ENCODE results near the gene HAT1. TPM values are rescaled to one million over a fixed set of nuclear protein-coding genes. Genes with fewer than 3 reads are reported as not detected.
"Not testable (repeated sequence)": the region's sequence is repeated elsewhere in the genome, so short reads cannot be mapped to it uniquely, and the experiment has no call there.

The HAT1 gene
- total RNA-seq, 1 donor from 2014 or later, result 30.0 TPM

- no peak overlapping the region for H3K27ac ChIP-seq
- TF ChIP-seq POLR2A (IDR thresholded peaks at IDR 0.05) (no peak), POLR2AphosphoS5 (IDR thresholded peaks at IDR 0.05; ENCODE audit: insufficient read depth in 1 of 2, low read depth in 1 of 2) (no peak), CTCF (IDR thresholded peaks at IDR 0.05) (no peak)
- H3K36me3 ChIP-seq, result peaks cover 0 to 4% of the 10 kb centered on the region in 2 donors
- H3K9me3 ChIP-seq, result no peaks in the 10 kb centered on the region
- H3K4me3 ChIP-seq, result no peak overlapping the region
- peaks cover 12% of the 10 kb centered on the region for H3K4me1 ChIP-seq
- H3K27me3 ChIP-seq, result no peaks in the 10 kb centered on the region
- intact Hi-C loops (cut with DNase I), result no loop called here
- no peak for DNase-seq (ENCODE audit: extremely low spot score in 2 of 2)
Measured at GRCh38 chr2:171889808-171890207, 32.5 kb upstream of the HAT1 start.

GRCh38 chr2:171893196-171893823 lies 29.0 kb upstream of the HAT1 start:
- Histone ChIP-seq H3K9me3 (no peaks in the 10 kb centered on the region), H3K27ac (peak overlapping the region; percentile 71), H3K4me1 (peaks cover 21% of the 10 kb centered on the region), H3K27me3 (no peaks in the 10 kb centered on the region), H3K4me3 (peak overlapping the region; percentile 67 to 81), H3K36me3 (peaks cover 0 to 4% of the 10 kb centered on the region in 2 donors)
- DNase-seq (ENCODE audit: extremely low spot score in 2 of 2), result no peak
- TF ChIP-seq POLR2AphosphoS5 (IDR thresholded peaks at IDR 0.05; ENCODE audit: insufficient read depth in 1 of 2, low read depth in 1 of 2) (no peak), POLR2A (IDR thresholded peaks at IDR 0.05) (no peak), CTCF (IDR thresholded peaks at IDR 0.05) (no peak)
- intact Hi-C loops (cut with DNase I), result no loop called here

- TF ChIP-seq CTCF (IDR thresholded peaks at IDR 0.05) (no peak), POLR2AphosphoS5 (IDR thresholded peaks at IDR 0.05; ENCODE audit: insufficient read depth in 1 of 2, low read depth in 1 of 2) (peak in 1 of 2 donors; percentile 47), POLR2A (IDR thresholded peaks at IDR 0.05) (peak in 1 of 2 donors; percentile 13)
- H3K27me3 ChIP-seq, result no peaks in the 10 kb centered on the region
- H3K4me1 ChIP-seq, result peaks cover 21% of the 10 kb centered on the region
- peak within 1 kb of the TSS; percentile 71 for H3K27ac ChIP-seq
- intact Hi-C loops (cut with DNase I), result no loop called here
- no peaks in the 10 kb centered on the region for H3K9me3 ChIP-seq
- H3K4me3 ChIP-seq, result peak within 1 kb of the TSS; percentile 67 to 81
- H3K36me3 ChIP-seq, result peaks cover 0 to 4% of the 10 kb centered on the region in 2 donors
- DNase-seq (ENCODE audit: extremely low spot score in 2 of 2), result no peak
Measured at GRCh38 chr2:171893824-171894611, 28.2 kb upstream of the HAT1 start, which contains the start of gene SLC25A12. TSS of gene SLC25A12 (minus strand) at chr2:171894244. CDS start at chr2:171894214, 30 bp downstream.

- peaks cover 21% of the 10 kb centered on the region for H3K4me1 ChIP-seq
- H3K27ac ChIP-seq, result peak overlapping the region; percentile 71
- H3K27me3 ChIP-seq, result no peaks in the 10 kb centered on the region
- H3K36me3 ChIP-seq, result peaks cover 0 to 4% of the 10 kb centered on the region in 2 donors
- no peak for TF ChIP-seq CTCF (IDR thresholded peaks at IDR 0.05)
- TF ChIP-seq POLR2A (IDR thresholded peaks at IDR 0.05), result no peak
- TF ChIP-seq POLR2AphosphoS5 (IDR thresholded peaks at IDR 0.05; ENCODE audit: insufficient read depth in 1 of 2, low read depth in 1 of 2), result no peak
- peak overlapping the region; percentile 67 to 81 for H3K4me3 ChIP-seq
- intact Hi-C loops (cut with DNase I), result no loop called here
- no peak for DNase-seq (ENCODE audit: extremely low spot score in 2 of 2)
- no peaks in the 10 kb centered on the region for H3K9me3 ChIP-seq
Measured at GRCh38 chr2:171894612-171894947, 27.7 kb upstream of the HAT1 start.

- Histone ChIP-seq H3K9me3 (no peaks in the 10 kb centered on the region), H3K4me3 (no peak overlapping the region), H3K27me3 (no peaks in the 10 kb centered on the region), H3K27ac (no peak overlapping the region), H3K36me3 (peaks cover 0 to 4% of the 10 kb centered on the region in 2 donors), H3K4me1 (peaks cover 21% of the 10 kb centered on the region)
- DNase-seq (ENCODE audit: extremely low spot score in 2 of 2), result no peak
- TF ChIP-seq POLR2A (IDR thresholded peaks at IDR 0.05) (no peak), POLR2AphosphoS5 (IDR thresholded peaks at IDR 0.05; ENCODE audit: insufficient read depth in 1 of 2, low read depth in 1 of 2) (no peak), CTCF (IDR thresholded peaks at IDR 0.05) (no peak)
- intact Hi-C loops (cut with DNase I), result no loop called here
Measured at GRCh38 chr2:171895786-171896185, 26.5 kb upstream of the HAT1 start.

GRCh38 chr2:171899623-171900282 lies 22.5 kb upstream of the HAT1 start:
- DNase-seq (ENCODE audit: extremely low spot score in 2 of 2); H3K9me3 ChIP-seq; intact Hi-C loops (cut with DNase I); H3K4me3 ChIP-seq; H3K27me3 ChIP-seq; H3K27ac ChIP-seq; H3K36me3 ChIP-seq; H3K4me1 ChIP-seq: not testable (repeated sequence)
